AG09319 (cell line): ENCODE results near the gene MAG.

Experiments used
- DNase-seq: peaks from one replicate; pipeline ENCODE4 v3.0.0-alpha.2; 2010; ENCODE audit warnings: low read depth; ENCODE audit errors: extremely low read depth
- CTCF ChIP-seq: IDR thresholded peaks from 2 replicates; pipeline ENCODE4 v1.5.1; 2011; ENCODE audit warnings: low read depth, mild to moderate bottlenecking, inconsistent platforms, low read length, moderate library complexity

The MAG gene

GRCh38 chr19:35311901-35312665, 20.1 kb downstream of the MAG start:
- no peak for DNase-seq
- TF ChIP-seq CTCF, result no peak

- no peak for DNase-seq
- TF ChIP-seq CTCF, result no peak
Measured at GRCh38 chr19:35313587-35313986, 21.6 kb downstream of the MAG start.

- DNase-seq, result no peak
- TF ChIP-seq CTCF, result no peak
Measured at GRCh38 chr19:35314031-35314430, 22.1 kb downstream of the MAG start.

GRCh38 chr19:35314858-35315470, 23.0 kb downstream of the MAG start:
- DNase-seq, result no peak
- TF ChIP-seq CTCF, result no peak

- TF ChIP-seq CTCF, result no peak
- no peak for DNase-seq
Measured at GRCh38 chr19:35315883-35316282, 23.9 kb downstream of the MAG start.

GRCh38 chr19:35316560-35316959, 24.6 kb downstream of the MAG start:
- no peak for TF ChIP-seq CTCF
- no peak for DNase-seq

- no peak for TF ChIP-seq CTCF
- DNase-seq, result no peak
Measured at GRCh38 chr19:35317464-35318043, 25.6 kb downstream of the MAG start.
